NCI-H510A (cell line): ENCODE data around the gene ODAD4.
"Not testable (repeated sequence)": the region's sequence is repeated elsewhere in the genome, so short reads cannot be mapped to it uniquely, and the experiment has no call there.

Experiments used
- DNase-seq: peaks from one replicate; lab custom pipeline; 2025; lab: John Stamatoyannopoulos, UW

The ODAD4 gene

GRCh38 chr17:41912925-41913324, 17.5 kb upstream of the ODAD4 start:
- DNase-seq = no peak

GRCh38 chr17:41913798-41914197, 16.6 kb upstream of the ODAD4 start:
- DNase-seq = no peak

GRCh38 chr17:41914358-41914766, 16.1 kb upstream of the ODAD4 start:
- DNase-seq = no peak

GRCh38 chr17:41915020-41915419, 15.4 kb upstream of the ODAD4 start:
- no peak for DNase-seq

GRCh38 chr17:41915566-41915965, 14.9 kb upstream of the ODAD4 start:
- no peak for DNase-seq

GRCh38 chr17:41917192-41917591, 13.2 kb upstream of the ODAD4 start:
- DNase-seq = no peak

- DNase-seq = peak; percentile 39
Observed at GRCh38 chr17:41917679-41918313, 12.6 kb upstream of the ODAD4 start.

GRCh38 chr17:41918314-41919164, 11.9 kb upstream of the ODAD4 start, which contains the start of gene ACLY:
ACLY (minus strand) TSS chr17:41918951; CDS start chr17:41913873, 5,078 bp downstream.
- peak; percentile 98 for DNase-seq

GRCh38 chr17:41919165-41919817, 11.1 kb upstream of the ODAD4 start:
- DNase-seq = peak; percentile 60

- DNase-seq = no peak
Observed at GRCh38 chr17:41919840-41920579, 10.4 kb upstream of the ODAD4 start.

GRCh38 chr17:41920580-41920955, 9.8 kb upstream of the ODAD4 start:
- no peak for DNase-seq

- DNase-seq = no peak
Observed at GRCh38 chr17:41925991-41926590, 4.3 kb upstream of the ODAD4 start.

GRCh38 chr17:41928693-41929251, 1.6 kb upstream of the ODAD4 start:
- no peak for DNase-seq

GRCh38 chr17:41930833-41931156, 378 bp downstream of the ODAD4 start:
- DNase-seq = not testable (repeated sequence)

- not testable (repeated sequence) for DNase-seq
Observed at GRCh38 chr17:41931715-41932114, 1.3 kb downstream of the ODAD4 start.

- DNase-seq = no peak
Observed at GRCh38 chr17:41932816-41933389, 2.5 kb downstream of the ODAD4 start.

GRCh38 chr17:41935641-41936040, 5.2 kb downstream of the ODAD4 start:
- DNase-seq = no peak

GRCh38 chr17:41937970-41938954, 7.8 kb downstream of the ODAD4 start:
- DNase-seq = no peak

GRCh38 chr17:41939044-41939692, 8.8 kb downstream of the ODAD4 start:
- no peak for DNase-seq
